Measurements from ENCODE around the gene ETV7. TPM values are rescaled to one million over a fixed set of nuclear protein-coding genes. Genes with fewer than 3 reads are reported as not detected.

ETV7 gene
- total RNA-seq, 1 donor, result 3.3 TPM

DNA sequence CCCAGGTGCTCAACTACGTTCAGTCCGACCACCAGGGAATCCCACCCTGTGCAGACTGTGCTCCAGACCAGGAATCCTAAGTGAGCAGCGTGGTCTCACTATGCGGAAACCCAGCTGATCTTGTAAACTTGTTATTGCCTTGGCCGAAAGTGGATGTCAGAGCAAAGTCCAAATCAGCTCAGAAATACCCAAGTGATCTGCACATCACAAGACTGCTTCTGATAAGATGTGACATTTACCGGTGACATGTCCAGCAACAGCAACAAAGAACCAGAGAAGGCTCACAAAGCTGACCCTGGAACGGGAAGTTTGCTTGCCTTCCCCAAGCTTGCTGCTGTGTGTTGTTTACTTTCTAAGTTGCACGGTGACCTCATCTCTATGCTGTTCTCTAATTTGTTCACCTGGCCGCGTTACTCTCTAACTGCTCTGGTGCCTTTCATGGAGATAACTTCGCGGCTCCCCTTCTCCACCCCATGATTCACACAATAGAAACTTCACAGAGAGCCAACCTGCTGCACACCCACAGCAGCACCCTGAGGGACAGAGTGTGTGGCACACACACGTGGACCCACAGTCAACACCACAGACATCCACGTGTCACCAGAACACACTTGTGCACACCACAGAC lies 52.5 kb downstream of the ETV7 start:
- no peak for TF ChIP-seq CTCF (IDR thresholded peaks at IDR 0.05; ENCODE audit: extremely low read depth, low read depth, low read length)

DNA sequence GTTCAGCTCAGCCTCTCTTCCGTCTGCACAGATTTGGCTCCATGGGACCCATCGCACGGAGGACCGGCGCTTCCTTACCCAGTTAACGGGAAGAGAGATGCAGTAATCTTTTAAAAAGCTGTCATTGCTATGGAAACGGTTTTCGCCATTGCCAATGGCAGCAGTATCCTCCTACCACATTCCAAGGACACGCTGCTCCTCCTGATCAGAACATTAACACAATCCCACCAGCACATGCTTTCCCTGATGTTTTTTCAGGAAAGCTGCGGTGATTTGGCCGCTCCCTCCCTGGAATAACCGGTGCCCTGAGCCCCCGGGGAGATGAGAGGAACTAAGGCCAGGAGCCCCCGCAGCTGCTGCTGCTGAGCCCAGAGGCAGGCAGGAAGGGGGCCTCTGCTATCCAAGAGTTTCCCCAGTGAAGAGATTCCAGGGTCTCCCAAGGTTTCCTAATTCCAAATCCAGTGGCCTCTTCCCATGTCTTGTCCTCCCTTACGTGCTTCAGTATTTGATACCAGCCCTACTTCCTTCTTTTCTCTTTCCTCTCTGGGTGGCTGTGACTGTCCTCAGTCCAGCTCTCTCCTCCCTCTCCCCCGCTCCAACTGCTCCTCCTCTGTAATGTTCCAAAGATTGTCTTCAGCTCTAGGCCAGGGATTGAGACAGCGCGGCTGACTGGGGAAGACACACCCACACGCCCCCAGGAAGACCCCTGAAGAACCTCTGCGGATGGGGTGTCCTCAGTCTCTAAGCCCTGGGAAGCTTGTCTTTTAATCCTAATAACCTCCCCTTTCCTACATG lies 53.3 kb downstream of the ETV7 start:
- H3K27me3 ChIP-seq (ENCODE audit: insufficient read depth, low read length), result peaks cover 67% of the 10 kb centered on the region
- H3K4me2 ChIP-seq (ENCODE audit: insufficient read depth, low read length), result no peak overlapping the region
- H3K36me3 ChIP-seq (ENCODE audit: insufficient read depth, low read length), result no peaks in the 10 kb centered on the region
- H3K9me3 ChIP-seq (ENCODE audit: low read depth, low read length), result no peaks in the 10 kb centered on the region
- no peaks in the 10 kb centered on the region for H3K79me2 ChIP-seq (ENCODE audit: insufficient read depth, low read length)
- no peaks in the 10 kb centered on the region for H3K4me1 ChIP-seq (ENCODE audit: insufficient read depth, low read length)
- no peak for DNase-seq (ENCODE audit: insufficient read length, low spot score, missing footprints)
- no peak overlapping the region for H3K4me3 ChIP-seq (ENCODE audit: insufficient read depth, low read length)
- H3K27ac ChIP-seq (ENCODE audit: low read depth, low read length), result no peak overlapping the region
- H4K20me1 ChIP-seq (ENCODE audit: insufficient read depth, low read length), result no peaks in the 10 kb centered on the region
- no peak for TF ChIP-seq CTCF (IDR thresholded peaks at IDR 0.05; ENCODE audit: extremely low read depth, low read depth, low read length)
- H2AFZ ChIP-seq (ENCODE audit: low read length), result no peak overlapping the region

More for the DNA sequence above, 52.5 kb downstream of the ETV7 start:
- no peak overlapping the region for H3K4me3 ChIP-seq (ENCODE audit: insufficient read depth, low read length)
- no peaks in the 10 kb centered on the region for H4K20me1 ChIP-seq (ENCODE audit: insufficient read depth, low read length)
- H3K27ac ChIP-seq (ENCODE audit: low read depth, low read length), result no peak overlapping the region
- H3K4me1 ChIP-seq (ENCODE audit: insufficient read depth, low read length), result no peaks in the 10 kb centered on the region
- no peak overlapping the region for H3K4me2 ChIP-seq (ENCODE audit: insufficient read depth, low read length)
- DNase-seq (ENCODE audit: insufficient read length, low spot score, missing footprints), result no peak
- H3K27me3 ChIP-seq (ENCODE audit: insufficient read depth, low read length), result peaks cover 71% of the 10 kb centered on the region
- no peaks in the 10 kb centered on the region for H3K36me3 ChIP-seq (ENCODE audit: insufficient read depth, low read length)
- H2AFZ ChIP-seq (ENCODE audit: low read length), result no peak overlapping the region
- H3K79me2 ChIP-seq (ENCODE audit: insufficient read depth, low read length), result no peaks in the 10 kb centered on the region
- no peaks in the 10 kb centered on the region for H3K9me3 ChIP-seq (ENCODE audit: low read depth, low read length)

DNA sequence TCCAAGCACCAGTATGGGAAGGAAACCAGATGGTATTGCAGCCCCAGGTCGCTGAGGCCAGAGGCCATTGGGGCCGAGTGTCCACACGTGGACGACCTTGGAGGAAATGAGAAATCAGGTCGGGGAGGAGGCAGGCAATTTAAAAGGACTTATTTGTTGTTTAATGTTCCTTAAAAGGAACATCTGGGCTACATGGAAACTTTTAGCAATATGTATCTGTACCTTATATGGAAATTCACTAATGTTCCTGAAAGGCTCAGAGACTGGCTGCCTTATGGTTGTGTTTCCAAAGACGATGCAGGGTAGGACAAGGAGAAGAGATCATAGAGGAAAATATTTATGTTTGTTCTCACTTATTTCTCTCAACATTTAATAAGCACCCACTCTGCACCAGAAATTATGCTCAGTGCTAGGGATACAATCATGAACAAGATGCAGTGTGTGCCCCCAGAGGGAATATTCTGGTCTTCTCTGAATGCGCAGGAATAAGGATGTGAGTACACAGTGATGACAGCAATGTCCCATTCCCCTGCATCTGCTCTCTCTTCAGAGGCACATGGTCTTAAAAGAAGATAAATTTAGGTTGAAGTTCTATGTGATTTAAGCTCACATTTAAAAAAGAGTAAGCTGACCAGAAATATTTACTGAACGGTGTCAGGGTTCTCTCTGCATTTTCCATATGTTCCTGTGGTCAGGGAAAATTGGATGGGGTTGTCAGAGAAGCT lies 54.1 kb downstream of the ETV7 start:
- no peak overlapping the region for H2AFZ ChIP-seq (ENCODE audit: low read length)
- no peak for DNase-seq (ENCODE audit: insufficient read length, low spot score, missing footprints)

More for the DNA sequence above, 54.1 kb downstream of the ETV7 start:
- H3K4me1 ChIP-seq (ENCODE audit: insufficient read depth, low read length), result no peaks in the 10 kb centered on the region
- no peak for TF ChIP-seq CTCF (IDR thresholded peaks at IDR 0.05; ENCODE audit: extremely low read depth, low read depth, low read length)
- no peaks in the 10 kb centered on the region for H3K36me3 ChIP-seq (ENCODE audit: insufficient read depth, low read length)
- no peak overlapping the region for H3K4me2 ChIP-seq (ENCODE audit: insufficient read depth, low read length)
- H3K79me2 ChIP-seq (ENCODE audit: insufficient read depth, low read length), result no peaks in the 10 kb centered on the region
- peaks cover 68% of the 10 kb centered on the region for H3K27me3 ChIP-seq (ENCODE audit: insufficient read depth, low read length)
- H3K4me3 ChIP-seq (ENCODE audit: insufficient read depth, low read length), result no peak overlapping the region
- no peaks in the 10 kb centered on the region for H4K20me1 ChIP-seq (ENCODE audit: insufficient read depth, low read length)
- H3K9me3 ChIP-seq (ENCODE audit: low read depth, low read length), result no peaks in the 10 kb centered on the region
- H3K27ac ChIP-seq (ENCODE audit: low read depth, low read length), result no peak overlapping the region

All from osteoblast (primary cell).